ENCODE data around the gene SH3GLB2.
A peak's percentile ranks its signal among the peaks of the same experiment; 100 is the strongest.
"Not testable (repeated sequence)": the region's sequence is repeated elsewhere in the genome, so short reads cannot be mapped to it uniquely, and the experiment has no call there.

Gene SH3GLB2

DNA sequence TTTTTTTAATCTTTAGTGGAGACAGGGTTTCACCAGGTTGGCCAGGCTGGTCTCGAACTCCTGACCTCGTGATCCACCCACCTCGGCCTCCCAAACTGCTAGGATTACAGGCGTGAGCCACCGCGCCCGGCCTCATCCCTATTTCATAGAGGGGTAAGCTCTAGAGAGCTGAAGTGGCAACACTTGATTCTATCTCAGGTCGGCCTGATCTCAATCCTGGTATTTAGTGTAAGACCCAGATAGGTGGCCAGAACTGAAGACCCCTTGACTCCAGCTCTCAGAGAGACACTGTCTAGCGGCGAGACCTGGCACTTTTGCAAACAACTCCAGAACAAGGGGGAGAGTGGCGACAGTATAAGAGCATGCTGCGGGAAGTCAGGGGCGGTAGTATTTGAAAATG, 7.7 kb upstream of the SH3GLB2 start:
- H3K27ac ChIP-seq (ENCODE audit: low read depth, low read length) = peak overlapping the region; percentile 50
- H3K9ac ChIP-seq (ENCODE audit: low read length in 5 of 5) = peak overlapping the region in 4 of 5 donors; percentile 58 to 90 (median 80)

DNA sequence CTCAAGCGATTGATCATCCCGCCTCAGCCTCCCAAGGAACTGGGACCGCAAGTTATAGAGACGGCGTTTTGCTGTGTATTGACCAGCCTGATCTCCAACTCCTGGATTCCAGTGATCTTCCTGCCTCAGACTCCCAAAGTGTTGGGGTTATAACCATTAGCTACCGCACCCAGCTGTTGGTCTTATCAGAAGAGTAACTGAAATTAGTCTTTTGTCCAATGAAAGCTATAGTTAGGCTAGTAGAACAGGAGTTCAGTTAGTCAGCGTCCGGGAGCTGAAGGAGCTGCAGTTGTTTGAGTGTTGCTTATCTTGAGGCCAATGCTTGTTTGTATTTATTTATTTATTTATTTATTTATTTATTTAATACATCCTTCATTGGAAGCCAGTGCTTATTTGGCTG, 5.1 kb upstream of the SH3GLB2 start:
- Histone ChIP-seq H3K27me3 (ENCODE audit: control insufficient read depth in 5 of 5, insufficient read depth in 4 of 5, low read length in 5 of 5) (no peaks in the 10 kb centered on the region), H3K9me3 (ENCODE audit: control insufficient read depth in 5 of 5, low read length in 5 of 5) (no peaks in the 10 kb centered on the region), H3K9ac (ENCODE audit: low read length in 5 of 5) (no peak overlapping the region), H3K4me3 (ENCODE audit: low read depth in 1 of 5, low read length in 5 of 5) (no peak overlapping the region), H3K27ac (ENCODE audit: low read depth, low read length) (no peak overlapping the region), H3K36me3 (ENCODE audit: control insufficient read depth in 5 of 5, insufficient read depth in 5 of 5, low read length in 5 of 5) (no peaks in the 10 kb centered on the region), H3K4me1 (ENCODE audit: control insufficient read depth in 5 of 5, insufficient read depth in 5 of 5, low read length in 5 of 5) (peaks cover 7 to 32% (median 23%) of the 10 kb centered on the region in 5 donors)

More for the DNA sequence above, 7.7 kb upstream of the SH3GLB2 start:
- not testable (repeated sequence) for H3K27me3 ChIP-seq (ENCODE audit: control insufficient read depth in 5 of 5, insufficient read depth in 4 of 5, low read length in 5 of 5); H3K36me3 ChIP-seq (ENCODE audit: control insufficient read depth in 5 of 5, insufficient read depth in 5 of 5, low read length in 5 of 5); H3K9me3 ChIP-seq (ENCODE audit: control insufficient read depth in 5 of 5, low read length in 5 of 5)
- peaks cover 7 to 31% (median 25%) of the 10 kb centered on the region in 5 donors for H3K4me1 ChIP-seq (ENCODE audit: control insufficient read depth in 5 of 5, insufficient read depth in 5 of 5, low read length in 5 of 5)
- peak overlapping the region; percentile 82 to 99 (median 89) for H3K4me3 ChIP-seq (ENCODE audit: low read depth in 1 of 5, low read length in 5 of 5)

DNA sequence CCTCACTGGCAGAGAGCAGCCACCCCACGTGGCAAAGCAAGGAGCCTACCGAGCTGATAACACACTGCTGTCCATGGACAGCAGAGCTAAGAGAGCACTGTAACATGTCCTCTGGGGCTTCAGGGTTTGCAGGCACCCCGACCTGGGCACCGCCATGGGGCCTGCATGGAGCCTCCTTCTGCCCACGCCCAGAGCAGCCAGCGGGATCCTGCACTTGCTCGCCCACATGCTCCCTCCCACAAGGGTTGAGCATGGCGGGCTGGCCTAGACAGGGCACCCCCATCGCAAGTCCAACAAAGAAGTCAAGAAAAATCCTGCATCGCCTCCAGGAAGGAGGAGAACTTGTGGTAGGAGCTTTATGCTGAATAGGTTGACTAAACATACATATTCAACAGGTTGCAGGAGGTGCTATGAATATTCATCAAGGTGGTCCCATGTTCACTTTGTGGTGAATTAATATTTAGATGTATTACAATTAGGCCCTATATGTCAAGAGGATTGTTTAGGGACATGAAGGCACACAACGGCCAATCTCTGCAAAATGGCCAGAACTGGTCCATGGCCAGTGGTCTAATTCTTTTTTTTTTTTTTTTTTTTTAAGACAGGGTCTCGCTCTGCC, 4.5 kb upstream of the SH3GLB2 start:
- Histone ChIP-seq H3K36me3 (ENCODE audit: control insufficient read depth in 5 of 5, insufficient read depth in 5 of 5, low read length in 5 of 5) (no peaks in the 10 kb centered on the region), H3K9me3 (ENCODE audit: control insufficient read depth in 5 of 5, low read length in 5 of 5) (no peaks in the 10 kb centered on the region), H3K9ac (ENCODE audit: low read length in 5 of 5) (no peak overlapping the region), H3K27ac (ENCODE audit: low read depth, low read length) (no peak overlapping the region), H3K4me3 (ENCODE audit: low read depth in 1 of 5, low read length in 5 of 5) (no peak overlapping the region), H3K4me1 (ENCODE audit: control insufficient read depth in 5 of 5, insufficient read depth in 5 of 5, low read length in 5 of 5) (peaks cover 6 to 29% (median 20%) of the 10 kb centered on the region in 5 donors), H3K27me3 (ENCODE audit: control insufficient read depth in 5 of 5, insufficient read depth in 4 of 5, low read length in 5 of 5) (no peaks in the 10 kb centered on the region)

DNA sequence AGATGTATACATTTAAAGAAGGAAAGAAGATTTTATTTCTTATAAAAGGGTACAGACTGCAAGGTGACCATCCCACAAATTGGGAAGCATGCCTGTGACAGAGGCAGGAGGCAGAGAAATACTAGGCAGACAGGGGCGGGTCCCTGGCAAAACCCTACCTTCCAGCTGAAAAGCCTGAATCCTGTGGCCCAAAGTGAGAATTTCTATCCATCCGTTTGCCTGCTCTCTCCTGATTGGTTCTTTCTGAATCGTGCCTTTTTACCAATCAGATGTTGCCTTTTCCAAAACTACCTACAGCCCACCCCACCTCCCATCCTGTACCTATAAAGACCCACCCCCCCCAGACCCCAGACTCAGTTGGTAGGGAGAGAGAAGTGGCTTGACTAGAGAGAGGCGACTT, 3.4 kb upstream of the SH3GLB2 start:
- Histone ChIP-seq H3K27ac (ENCODE audit: low read depth, low read length) (no peak overlapping the region), H3K9ac (ENCODE audit: low read length in 5 of 5) (no peak overlapping the region), H3K9me3 (ENCODE audit: control insufficient read depth in 5 of 5, low read length in 5 of 5) (no peaks in the 10 kb centered on the region), H3K4me1 (ENCODE audit: control insufficient read depth in 5 of 5, insufficient read depth in 5 of 5, low read length in 5 of 5) (peaks cover 4 to 29% (median 19%) of the 10 kb centered on the region in 5 donors), H3K4me3 (ENCODE audit: low read depth in 1 of 5, low read length in 5 of 5) (no peak overlapping the region), H3K27me3 (ENCODE audit: control insufficient read depth in 5 of 5, insufficient read depth in 4 of 5, low read length in 5 of 5) (no peaks in the 10 kb centered on the region), H3K36me3 (ENCODE audit: control insufficient read depth in 5 of 5, insufficient read depth in 5 of 5, low read length in 5 of 5) (no peaks in the 10 kb centered on the region)

DNA sequence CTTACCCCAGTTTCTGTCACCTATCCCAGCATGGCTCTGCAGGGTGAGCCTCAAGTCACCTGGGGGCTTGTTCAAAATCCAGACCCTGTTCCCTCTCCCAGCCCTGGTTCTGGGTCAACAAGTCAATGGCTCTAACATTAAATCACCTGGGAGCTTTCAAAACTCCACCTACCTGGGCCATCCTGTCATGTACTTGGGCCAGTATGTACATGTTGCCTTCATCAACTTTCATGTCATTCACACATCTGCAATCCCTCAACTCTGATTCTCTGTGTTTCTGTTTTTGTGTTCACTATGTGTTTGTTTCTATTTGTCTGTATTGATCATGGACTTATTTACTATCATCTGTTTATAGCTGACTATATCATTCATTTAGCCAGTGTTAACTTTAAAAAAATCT, 2.1 kb upstream of the SH3GLB2 start:
- H3K27ac ChIP-seq (ENCODE audit: low read depth, low read length) = no peak overlapping the region
- no peaks in the 10 kb centered on the region for H3K36me3 ChIP-seq (ENCODE audit: control insufficient read depth in 5 of 5, insufficient read depth in 5 of 5, low read length in 5 of 5)
- no peaks in the 10 kb centered on the region for H3K9me3 ChIP-seq (ENCODE audit: control insufficient read depth in 5 of 5, low read length in 5 of 5)
- H3K27me3 ChIP-seq (ENCODE audit: control insufficient read depth in 5 of 5, insufficient read depth in 4 of 5, low read length in 5 of 5) = no peaks in the 10 kb centered on the region
- H3K4me3 ChIP-seq (ENCODE audit: low read depth in 1 of 5, low read length in 5 of 5) = no peak overlapping the region
- no peak overlapping the region for H3K9ac ChIP-seq (ENCODE audit: low read length in 5 of 5)
- H3K4me1 ChIP-seq (ENCODE audit: control insufficient read depth in 5 of 5, insufficient read depth in 5 of 5, low read length in 5 of 5) = peaks cover 4 to 23% (median 18%) of the 10 kb centered on the region in 5 donors

DNA sequence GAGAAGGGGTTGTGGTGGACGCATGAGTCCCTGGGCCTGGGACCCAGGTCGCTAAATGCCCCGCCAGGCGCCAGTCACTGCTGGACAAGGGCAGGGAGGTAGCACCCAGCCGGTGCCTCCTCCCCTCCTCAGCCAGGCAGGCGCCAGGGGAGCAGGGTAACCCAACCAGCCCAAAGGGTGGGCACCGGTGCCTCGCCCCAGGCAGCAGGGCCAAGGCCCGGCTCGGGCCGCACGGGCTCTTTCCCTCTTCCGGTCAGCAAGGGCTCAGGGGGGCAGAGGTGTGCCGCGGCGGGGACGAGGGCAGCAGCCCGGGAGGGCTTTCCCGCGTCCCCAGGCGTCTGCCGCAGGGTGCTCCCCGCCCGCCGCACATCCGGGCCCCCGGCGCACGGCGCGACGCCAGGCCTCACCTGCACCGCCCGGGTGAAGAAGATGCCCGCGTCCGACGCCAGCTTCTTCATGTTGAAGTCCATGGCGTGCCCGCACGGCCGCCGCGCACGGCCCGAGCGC, 393 bp downstream of the SH3GLB2 start:
- Histone ChIP-seq H3K27ac (ENCODE audit: low read depth, low read length) (no peak overlapping the region), H3K9me3 (ENCODE audit: control insufficient read depth in 5 of 5, low read length in 5 of 5) (no peaks in the 10 kb centered on the region), H3K4me1 (ENCODE audit: control insufficient read depth in 5 of 5, insufficient read depth in 5 of 5, low read length in 5 of 5) (peaks cover 4 to 30% (median 24%) of the 10 kb centered on the region in 5 donors), H3K4me3 (ENCODE audit: low read depth in 1 of 5, low read length in 5 of 5) (peak overlapping the region; percentile 49 to 92 (median 78)), H3K36me3 (ENCODE audit: control insufficient read depth in 5 of 5, insufficient read depth in 5 of 5, low read length in 5 of 5) (no peaks in the 10 kb centered on the region), H3K27me3 (ENCODE audit: control insufficient read depth in 5 of 5, insufficient read depth in 4 of 5, low read length in 5 of 5) (no peaks in the 10 kb centered on the region), H3K9ac (ENCODE audit: low read length in 5 of 5) (peak overlapping the region; percentile 26 to 93 (median 83))

DNA sequence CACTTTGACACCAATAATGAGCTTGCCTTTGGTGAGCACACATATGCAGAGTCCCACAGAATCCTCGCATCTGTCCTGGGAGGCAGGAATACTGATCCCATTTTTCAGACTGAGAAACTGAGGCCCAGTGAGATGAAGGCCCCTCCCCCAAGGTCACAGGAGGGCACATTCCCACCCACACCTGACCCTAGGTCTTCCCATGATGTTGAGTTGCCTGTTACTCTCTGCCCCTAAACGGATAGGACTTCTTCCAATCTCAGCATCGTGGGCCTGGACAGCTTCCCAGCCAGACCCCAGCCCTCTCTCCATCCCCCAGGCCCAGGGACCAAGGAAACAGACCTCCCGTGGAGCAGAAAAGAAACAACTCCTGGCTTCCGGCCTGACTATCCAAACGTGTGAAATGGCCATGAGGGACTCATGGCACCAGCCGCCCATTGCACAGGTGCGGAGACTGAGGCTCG, 877 bp downstream of the SH3GLB2 start:
- Histone ChIP-seq H3K9ac (ENCODE audit: low read length in 5 of 5) (peak overlapping the region; percentile 26 to 93 (median 83)), H3K27me3 (ENCODE audit: control insufficient read depth in 5 of 5, insufficient read depth in 4 of 5, low read length in 5 of 5) (no peaks in the 10 kb centered on the region), H3K4me3 (ENCODE audit: low read depth in 1 of 5, low read length in 5 of 5) (peak overlapping the region; percentile 49 to 92 (median 78)), H3K4me1 (ENCODE audit: control insufficient read depth in 5 of 5, insufficient read depth in 5 of 5, low read length in 5 of 5) (peaks cover 4 to 30% (median 24%) of the 10 kb centered on the region in 5 donors), H3K27ac (ENCODE audit: low read depth, low read length) (no peak overlapping the region), H3K9me3 (ENCODE audit: control insufficient read depth in 5 of 5, low read length in 5 of 5) (no peaks in the 10 kb centered on the region), H3K36me3 (ENCODE audit: control insufficient read depth in 5 of 5, insufficient read depth in 5 of 5, low read length in 5 of 5) (no peaks in the 10 kb centered on the region)

DNA sequence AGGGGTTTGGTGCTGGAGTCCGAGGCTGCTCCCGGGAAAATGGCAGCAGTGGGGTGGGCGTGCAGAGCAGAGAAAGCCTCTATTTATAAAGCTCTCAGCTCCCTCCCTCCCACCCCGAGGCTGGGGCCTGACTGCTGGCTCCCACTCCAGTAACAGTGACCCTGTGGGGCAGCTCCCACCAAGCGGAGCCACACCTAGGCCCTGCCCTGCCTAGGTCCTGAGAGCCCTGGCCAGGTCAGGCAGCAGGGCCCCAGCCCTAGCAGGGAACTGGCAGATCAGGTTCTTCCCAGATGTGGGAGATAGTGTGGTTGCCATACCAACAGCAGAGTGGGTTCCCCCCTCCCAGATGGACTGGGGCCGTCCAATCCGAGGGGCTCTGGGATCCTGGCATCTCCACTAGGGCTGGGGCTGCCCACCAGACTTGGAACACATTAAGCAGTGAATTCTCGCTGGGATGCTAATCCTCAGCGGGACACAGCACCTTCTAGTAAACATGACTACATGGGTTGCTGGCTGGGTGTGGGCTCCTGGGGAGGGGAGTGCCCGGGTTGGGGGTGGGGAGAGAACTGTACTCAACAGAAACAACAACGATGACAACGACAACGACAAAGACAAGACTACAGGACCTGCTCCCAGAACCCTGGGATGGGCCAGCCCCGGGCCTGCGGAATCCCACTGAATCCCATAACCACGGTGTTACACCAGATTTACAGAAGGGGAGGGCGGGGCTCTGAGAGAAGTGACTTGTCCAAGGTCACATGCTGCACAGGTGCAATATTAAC, 1.5 kb downstream of the SH3GLB2 start:
- H3K9ac ChIP-seq (ENCODE audit: low read length in 5 of 5) = peak overlapping the region; percentile 26 to 87 (median 76)
- no peaks in the 10 kb centered on the region for H3K9me3 ChIP-seq (ENCODE audit: control insufficient read depth in 5 of 5, low read length in 5 of 5)
- no peaks in the 10 kb centered on the region for H3K27me3 ChIP-seq (ENCODE audit: control insufficient read depth in 5 of 5, insufficient read depth in 4 of 5, low read length in 5 of 5)
- peaks cover 4 to 30% (median 24%) of the 10 kb centered on the region in 5 donors for H3K4me1 ChIP-seq (ENCODE audit: control insufficient read depth in 5 of 5, insufficient read depth in 5 of 5, low read length in 5 of 5)
- no peaks in the 10 kb centered on the region for H3K36me3 ChIP-seq (ENCODE audit: control insufficient read depth in 5 of 5, insufficient read depth in 5 of 5, low read length in 5 of 5)
- H3K27ac ChIP-seq (ENCODE audit: low read depth, low read length) = no peak overlapping the region
- peak overlapping the region in 4 of 5 donors; percentile 49 to 82 (median 73) for H3K4me3 ChIP-seq (ENCODE audit: low read depth in 1 of 5, low read length in 5 of 5)

DNA sequence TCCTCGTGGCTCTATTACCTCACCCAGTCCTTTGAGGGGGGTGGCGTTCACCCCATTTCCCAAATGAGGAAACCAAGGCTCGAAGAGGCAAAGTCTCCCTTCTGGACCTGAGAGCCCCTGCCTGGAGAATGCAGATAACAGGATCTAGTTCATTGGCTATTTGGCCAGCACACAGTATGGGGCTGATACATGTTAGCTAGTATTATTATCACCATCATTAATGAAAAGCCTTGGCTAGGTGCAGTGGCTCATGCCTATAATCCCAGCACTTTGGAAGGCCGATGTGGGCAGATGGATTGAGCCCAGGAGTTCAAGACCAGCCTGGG, 4.3 kb downstream of the SH3GLB2 start:
- H3K36me3 ChIP-seq (ENCODE audit: control insufficient read depth in 5 of 5, insufficient read depth in 5 of 5, low read length in 5 of 5) = peaks cover 0 to 2% (median 0%) of the 10 kb centered on the region in 5 donors
- H3K4me3 ChIP-seq (ENCODE audit: low read depth in 1 of 5, low read length in 5 of 5) = no peak overlapping the region
- H3K9me3 ChIP-seq (ENCODE audit: control insufficient read depth in 5 of 5, low read length in 5 of 5) = no peaks in the 10 kb centered on the region
- no peaks in the 10 kb centered on the region for H3K27me3 ChIP-seq (ENCODE audit: control insufficient read depth in 5 of 5, insufficient read depth in 4 of 5, low read length in 5 of 5)
- H3K4me1 ChIP-seq (ENCODE audit: control insufficient read depth in 5 of 5, insufficient read depth in 5 of 5, low read length in 5 of 5) = peaks cover 4 to 28% (median 22%) of the 10 kb centered on the region in 5 donors
- no peak overlapping the region for H3K9ac ChIP-seq (ENCODE audit: low read length in 5 of 5)
- H3K27ac ChIP-seq (ENCODE audit: low read depth, low read length) = no peak overlapping the region

Data from subcutaneous abdominal adipose tissue (tissue), 5 donors.